GM12875 (cell line): ENCODE results near the gene NCAPH2.

Experiments
- H3K4me3 ChIP-seq: one replicate; pipeline ENCODE4 v1.5.1; 2011; ENCODE audit warnings: low read depth, low read length, control low read depth
- CTCF ChIP-seq: IDR thresholded peaks from 2 replicates; pipeline ENCODE4 v1.5.1; 2011; ENCODE audit warnings: low read depth, mild to moderate bottlenecking, control low read depth, inconsistent platforms, low read length, moderate library complexity, borderline replicate concordance; ENCODE audit not compliant: insufficient read depth

Gene NCAPH2

GRCh38 chr22:50542416-50542927 lies 34.4 kb downstream of the NCAPH2 start:
- TF ChIP-seq CTCF: peak; percentile 24; the same call in 1 of the 2 replicates
- peak overlapping the region; percentile 1 for H3K4me3 ChIP-seq

- H3K4me3 ChIP-seq: peak overlapping the region; percentile 2
Measured at GRCh38 chr22:50544078-50544745, 36.2 kb downstream of the NCAPH2 start.

GRCh38 chr22:50544746-50545253 lies 36.8 kb downstream of the NCAPH2 start:
- no peak for TF ChIP-seq CTCF
- no peak overlapping the region for H3K4me3 ChIP-seq

More at GRCh38 chr22:50544078-50544745, 36.2 kb downstream of the NCAPH2 start:
- peak; percentile 73 for TF ChIP-seq CTCF

- TF ChIP-seq CTCF: peak; percentile 25; the same call in 1 of the 2 replicates
- H3K4me3 ChIP-seq: no peak within 1 kb of the TSS
Measured at GRCh38 chr22:50545522-50546325, 37.7 kb downstream of the NCAPH2 start, which contains the start of gene KLHDC7B. KLHDC7B (plus strand) TSS chr22:50545899; CDS start chr22:50546244, 345 bp downstream.

- no peak overlapping the region for H3K4me3 ChIP-seq
- TF ChIP-seq CTCF: no peak
Measured at GRCh38 chr22:50546326-50547262, 38.6 kb downstream of the NCAPH2 start.

- H3K4me3 ChIP-seq: no peak overlapping the region
- no peak for TF ChIP-seq CTCF
Measured at GRCh38 chr22:50547263-50547985, 39.4 kb downstream of the NCAPH2 start.
